ENCODE measurements around the gene GCK.

The GCK gene

DNA sequence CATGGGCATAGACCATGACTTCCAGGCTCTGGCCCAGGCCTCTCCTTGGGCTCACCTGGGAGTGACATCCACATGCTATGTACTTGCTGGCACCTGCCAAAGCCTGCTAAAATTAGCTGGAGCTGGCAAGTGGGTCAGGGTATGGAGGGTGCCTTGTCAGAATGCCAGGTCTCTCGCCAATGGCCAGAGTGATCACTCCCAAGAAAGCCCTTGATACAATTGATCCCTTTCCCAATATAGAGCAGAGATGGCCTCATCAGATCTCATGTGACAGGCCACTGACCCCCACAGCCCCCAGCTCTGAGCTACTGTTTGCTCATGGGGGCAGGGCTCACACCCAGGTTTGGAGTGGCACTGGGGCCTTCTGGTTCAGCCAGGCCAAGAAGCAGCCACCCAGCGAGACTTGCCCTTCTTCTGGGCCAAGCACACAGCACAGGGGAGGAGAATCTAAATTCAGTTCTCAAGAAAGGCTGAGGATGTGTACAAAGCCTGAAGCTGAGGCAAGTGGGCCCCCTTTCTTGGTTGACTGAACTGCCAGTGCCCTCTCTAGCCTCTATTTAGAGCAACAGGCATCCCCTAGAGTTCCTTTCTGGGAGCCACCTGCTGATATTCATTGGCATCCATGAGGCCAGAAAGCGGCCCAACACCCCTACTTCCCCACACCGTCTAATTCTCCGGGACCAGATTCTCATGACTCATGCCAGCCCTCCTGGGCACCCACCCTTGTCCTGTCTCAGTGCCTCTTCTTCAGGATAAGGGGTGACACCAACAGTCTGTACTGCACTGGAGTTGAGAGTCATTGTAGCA lies 29.2 kb downstream of the GCK start (continued):
- TF ChIP-seq RARB (CRISPR knock-in tag; IDR thresholded peaks at IDR 0.05) = no peak

- ATAC-seq = no peak
- TF ChIP-seq TSHZ2 (CRISPR knock-in tag; IDR thresholded peaks at IDR 0.05) (no peak), TOX (CRISPR knock-in tag; IDR thresholded peaks at IDR 0.05; ENCODE audit: borderline replicate concordance) (no peak), OSR1 (CRISPR knock-in tag; IDR thresholded peaks at IDR 0.05) (no peak), ZNF565 (CRISPR knock-in tag; conservative IDR thresholded peaks at IDR 0.05; ENCODE audit: low read depth) (no peak), ISL1 (CRISPR knock-in tag; IDR thresholded peaks at IDR 0.05) (no peak), TCF4 (CRISPR knock-in tag; IDR thresholded peaks at IDR 0.05; ENCODE audit: borderline replicate concordance) (no peak), ZC3H10 (CRISPR knock-in tag; IDR thresholded peaks at IDR 0.05) (no peak), ESRRG (CRISPR knock-in tag; IDR thresholded peaks at IDR 0.05) (no peak), ARNTL (CRISPR knock-in tag; IDR thresholded peaks at IDR 0.05; ENCODE audit: borderline replicate concordance, low read depth) (no peak), GLIS3 (CRISPR knock-in tag; IDR thresholded peaks at IDR 0.05) (no peak), CSDC2 (CRISPR knock-in tag; IDR thresholded peaks at IDR 0.05) (no peak), ZFP3 (CRISPR knock-in tag; IDR thresholded peaks at IDR 0.05) (no peak)
- TF ChIP-seq, protein P1, sequence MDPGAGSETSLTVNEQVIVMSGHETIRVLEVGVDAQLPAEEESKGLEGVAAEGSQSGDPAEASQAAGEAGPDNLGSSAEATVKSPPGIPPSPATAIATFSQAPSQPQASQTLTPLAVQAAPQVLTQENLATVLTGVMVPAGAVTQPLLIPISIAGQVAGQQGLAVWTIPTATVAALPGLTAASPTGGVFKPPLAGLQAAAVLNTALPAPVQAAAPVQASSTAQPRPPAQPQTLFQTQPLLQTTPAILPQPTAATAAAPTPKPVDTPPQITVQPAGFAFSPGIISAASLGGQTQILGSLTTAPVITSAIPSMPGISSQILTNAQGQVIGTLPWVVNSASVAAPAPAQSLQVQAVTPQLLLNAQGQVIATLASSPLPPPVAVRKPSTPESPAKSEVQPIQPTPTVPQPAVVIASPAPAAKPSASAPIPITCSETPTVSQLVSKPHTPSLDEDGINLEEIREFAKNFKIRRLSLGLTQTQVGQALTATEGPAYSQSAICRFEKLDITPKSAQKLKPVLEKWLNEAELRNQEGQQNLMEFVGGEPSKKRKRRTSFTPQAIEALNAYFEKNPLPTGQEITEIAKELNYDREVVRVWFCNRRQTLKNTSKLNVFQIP (CRISPR knock-in tag; IDR thresholded peaks at IDR 0.05; ENCODE audit: borderline replicate concordance, low read depth) = no peak
- TF ChIP-seq, protein P2, sequence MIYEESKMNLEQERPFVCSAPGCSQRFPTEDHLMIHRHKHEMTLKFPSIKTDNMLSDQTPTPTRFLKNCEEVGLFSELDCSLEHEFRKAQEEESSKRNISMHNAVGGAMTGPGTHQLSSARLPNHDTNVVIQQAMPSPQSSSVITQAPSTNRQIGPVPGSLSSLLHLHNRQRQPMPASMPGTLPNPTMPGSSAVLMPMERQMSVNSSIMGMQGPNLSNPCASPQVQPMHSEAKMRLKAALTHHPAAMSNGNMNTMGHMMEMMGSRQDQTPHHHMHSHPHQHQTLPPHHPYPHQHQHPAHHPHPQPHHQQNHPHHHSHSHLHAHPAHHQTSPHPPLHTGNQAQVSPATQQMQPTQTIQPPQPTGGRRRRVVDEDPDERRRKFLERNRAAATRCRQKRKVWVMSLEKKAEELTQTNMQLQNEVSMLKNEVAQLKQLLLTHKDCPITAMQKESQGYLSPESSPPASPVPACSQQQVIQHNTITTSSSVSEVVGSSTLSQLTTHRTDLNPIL (CRISPR knock-in tag; IDR thresholded peaks at IDR 0.05; ENCODE audit: low read depth) = no peak
These were observed 30.2 kb downstream of the GCK start for GRCh38 chr7:44158873-44159631.

DNA sequence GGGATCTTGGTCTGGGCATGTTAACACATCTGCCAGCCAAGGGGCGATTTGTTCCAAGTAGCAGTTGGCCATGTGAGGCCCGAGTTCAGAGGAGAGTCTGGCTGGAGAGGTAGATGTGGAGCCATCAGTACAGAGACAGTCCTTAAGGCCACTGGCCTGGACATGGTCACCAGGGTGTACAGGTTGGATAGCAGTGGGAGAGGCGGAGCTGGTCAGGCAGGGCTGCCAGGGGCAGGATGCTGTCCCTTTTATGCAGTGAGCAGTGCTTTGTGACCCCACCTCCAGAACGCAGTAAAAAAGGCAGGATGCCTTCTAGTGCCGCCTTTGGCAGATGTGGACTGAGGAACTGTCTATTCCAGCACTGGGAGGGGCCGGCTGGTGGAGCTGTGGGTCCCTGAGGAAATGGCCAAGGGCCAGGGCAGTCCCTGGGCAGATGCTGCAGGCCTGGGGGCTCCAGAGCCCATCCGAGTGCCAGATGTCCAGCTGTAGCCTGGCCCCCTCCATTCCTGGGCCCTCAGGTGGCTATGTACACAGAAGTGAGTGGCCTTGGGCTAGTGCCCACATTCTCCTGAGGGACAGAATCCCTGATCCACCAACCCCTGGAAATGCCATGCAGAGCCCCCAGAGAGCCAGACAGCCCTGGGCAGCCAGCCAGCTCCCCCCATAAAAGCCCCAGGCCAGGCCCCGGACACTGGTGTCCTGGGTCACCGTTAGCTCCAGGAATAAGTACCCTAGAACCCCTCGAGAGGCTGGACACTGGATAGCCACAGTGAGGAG lies 31.0 kb downstream of the GCK start:
- TF ChIP-seq TSHZ2 (CRISPR knock-in tag; IDR thresholded peaks at IDR 0.05) (no peak), CSRNP3 (CRISPR knock-in tag; IDR thresholded peaks at IDR 0.05) (no peak), SNAI2 (CRISPR knock-in tag; IDR thresholded peaks at IDR 0.05) (no peak), TCF4 (CRISPR knock-in tag; IDR thresholded peaks at IDR 0.05; ENCODE audit: borderline replicate concordance) (peak; percentile 23; the same call in 1 of the 2 replicates), ARNTL (CRISPR knock-in tag; IDR thresholded peaks at IDR 0.05; ENCODE audit: borderline replicate concordance, low read depth) (no peak)
- ATAC-seq = peak; percentile 13; the same call in 2 of the 3 replicates
